AG09319 (cell line): Measurements from ENCODE around the gene UNC79.

ENCODE experiments used
- DNase-seq: peaks from one replicate; pipeline ENCODE4 v3.0.0-alpha.2; 2010; ENCODE audit warnings: low read depth; ENCODE audit errors: extremely low read depth
- TF ChIP-seq, protein P1 (sequence below): IDR thresholded peaks from 2 replicates; pipeline ENCODE4 v1.5.1; 2011; ENCODE audit warnings: low read depth, mild to moderate bottlenecking, inconsistent platforms, low read length, moderate library complexity

UNC79 gene

DNA sequence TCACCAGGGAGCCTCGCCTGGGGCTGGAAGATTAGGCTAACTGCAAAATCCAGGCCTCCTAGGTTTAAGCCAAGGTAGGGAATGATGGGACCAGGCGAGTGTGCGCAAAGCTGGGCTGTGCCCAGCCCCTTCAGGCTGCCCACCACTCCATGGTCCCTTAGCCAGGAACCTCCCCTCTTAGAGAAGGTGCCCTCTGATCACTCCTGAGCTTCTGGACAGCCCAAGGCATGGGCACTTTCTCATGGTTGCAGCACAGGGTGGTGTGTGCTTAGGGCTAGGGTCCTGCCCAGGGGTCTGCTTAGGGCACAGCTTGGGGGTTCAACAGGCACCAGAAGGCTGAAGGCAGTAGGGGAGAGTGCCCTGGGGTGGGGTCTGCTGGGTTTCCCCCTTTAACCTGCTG lies 288.5 kb downstream of the UNC79 start:
- no peak for DNase-seq
- TF ChIP-seq, protein P1, sequence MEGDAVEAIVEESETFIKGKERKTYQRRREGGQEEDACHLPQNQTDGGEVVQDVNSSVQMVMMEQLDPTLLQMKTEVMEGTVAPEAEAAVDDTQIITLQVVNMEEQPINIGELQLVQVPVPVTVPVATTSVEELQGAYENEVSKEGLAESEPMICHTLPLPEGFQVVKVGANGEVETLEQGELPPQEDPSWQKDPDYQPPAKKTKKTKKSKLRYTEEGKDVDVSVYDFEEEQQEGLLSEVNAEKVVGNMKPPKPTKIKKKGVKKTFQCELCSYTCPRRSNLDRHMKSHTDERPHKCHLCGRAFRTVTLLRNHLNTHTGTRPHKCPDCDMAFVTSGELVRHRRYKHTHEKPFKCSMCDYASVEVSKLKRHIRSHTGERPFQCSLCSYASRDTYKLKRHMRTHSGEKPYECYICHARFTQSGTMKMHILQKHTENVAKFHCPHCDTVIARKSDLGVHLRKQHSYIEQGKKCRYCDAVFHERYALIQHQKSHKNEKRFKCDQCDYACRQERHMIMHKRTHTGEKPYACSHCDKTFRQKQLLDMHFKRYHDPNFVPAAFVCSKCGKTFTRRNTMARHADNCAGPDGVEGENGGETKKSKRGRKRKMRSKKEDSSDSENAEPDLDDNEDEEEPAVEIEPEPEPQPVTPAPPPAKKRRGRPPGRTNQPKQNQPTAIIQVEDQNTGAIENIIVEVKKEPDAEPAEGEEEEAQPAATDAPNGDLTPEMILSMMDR = no peak

DNA sequence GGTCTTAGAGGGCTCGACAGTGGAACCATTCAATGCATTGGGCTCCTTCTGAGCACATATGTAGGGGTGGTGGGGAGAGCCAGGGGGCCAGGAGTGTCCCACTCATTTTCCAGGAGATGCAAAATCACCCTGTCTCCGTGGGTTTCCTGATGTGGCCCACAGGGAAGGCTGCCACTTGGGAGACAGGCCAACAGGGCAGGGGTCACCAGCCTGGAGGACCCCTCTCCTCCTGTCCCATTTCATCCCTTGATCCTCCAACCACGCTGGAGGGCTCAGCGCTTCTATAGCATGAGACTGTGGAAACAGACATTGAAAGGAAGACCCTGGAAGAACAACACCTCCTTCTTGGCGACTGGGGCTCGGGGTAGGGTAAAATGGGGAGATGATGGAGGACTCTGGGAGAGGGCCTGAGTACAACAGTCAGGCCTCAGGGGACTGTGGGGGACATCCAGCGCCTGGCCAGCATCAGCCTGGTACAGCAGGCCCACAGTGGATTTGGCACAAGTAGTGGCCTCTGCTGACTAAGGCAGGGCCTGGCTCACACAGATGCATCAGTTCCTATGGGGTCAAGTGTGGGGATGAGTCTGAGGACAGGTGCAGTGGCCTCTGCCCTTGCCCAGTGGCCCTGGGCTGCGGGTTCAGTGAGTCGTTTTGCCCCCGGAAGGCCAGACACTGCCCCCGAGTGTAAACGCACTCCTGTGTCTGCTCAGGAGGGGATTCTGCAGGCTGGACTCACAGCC lies 289.5 kb downstream of the UNC79 start:
- DNase-seq = no peak

DNA sequence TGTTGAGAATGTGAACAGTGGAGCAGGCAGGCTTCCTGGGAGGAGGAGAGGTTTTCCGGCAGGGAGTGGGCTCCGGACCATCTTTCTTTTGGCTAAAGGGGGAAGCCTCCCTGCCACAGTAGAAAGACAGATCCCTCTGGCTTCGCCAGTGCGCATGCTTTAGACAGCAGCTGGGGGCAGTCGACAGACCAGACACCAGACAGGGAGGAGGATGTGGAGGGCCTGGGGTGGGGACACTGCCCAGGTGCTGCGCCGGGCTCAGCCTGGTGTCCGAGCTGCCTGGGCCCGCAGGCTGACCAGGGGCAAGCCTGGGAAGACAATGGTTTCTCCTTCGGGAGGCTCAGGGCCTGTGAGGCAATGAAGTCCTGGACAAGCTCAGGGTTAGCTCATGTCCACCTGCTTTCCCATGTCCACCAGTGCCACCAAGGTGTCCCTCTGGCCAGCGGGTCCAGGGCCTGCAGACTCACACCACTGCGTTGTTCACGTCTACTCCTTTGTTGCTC lies 290.3 kb downstream of the UNC79 start:
- TF ChIP-seq, protein P1 = no peak
- DNase-seq = no peak

More for the DNA sequence above, 289.5 kb downstream of the UNC79 start:
- TF ChIP-seq, protein P1 = no peak

DNA sequence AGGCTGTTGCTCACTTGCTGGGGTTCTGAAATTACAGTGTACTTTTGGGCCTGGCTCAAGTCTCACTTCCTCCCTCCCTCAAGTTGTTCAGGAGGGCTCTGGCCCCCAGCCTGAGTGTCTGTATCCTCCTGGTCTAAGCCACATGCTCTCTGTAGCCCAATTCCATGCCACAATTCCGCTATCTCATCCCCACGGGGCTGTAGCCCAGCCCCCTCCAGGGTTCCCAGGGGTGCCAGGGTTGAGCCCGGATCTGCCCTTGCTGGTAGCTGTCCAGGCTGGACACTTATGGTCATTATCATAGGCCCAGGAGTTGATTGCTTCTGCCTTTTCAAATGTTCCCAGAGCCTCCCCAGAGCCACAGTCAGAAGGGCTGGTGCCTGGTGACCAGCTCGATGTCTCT lies 292.3 kb downstream of the UNC79 start:
- TF ChIP-seq, protein P1 = no peak
- DNase-seq = no peak

DNA sequence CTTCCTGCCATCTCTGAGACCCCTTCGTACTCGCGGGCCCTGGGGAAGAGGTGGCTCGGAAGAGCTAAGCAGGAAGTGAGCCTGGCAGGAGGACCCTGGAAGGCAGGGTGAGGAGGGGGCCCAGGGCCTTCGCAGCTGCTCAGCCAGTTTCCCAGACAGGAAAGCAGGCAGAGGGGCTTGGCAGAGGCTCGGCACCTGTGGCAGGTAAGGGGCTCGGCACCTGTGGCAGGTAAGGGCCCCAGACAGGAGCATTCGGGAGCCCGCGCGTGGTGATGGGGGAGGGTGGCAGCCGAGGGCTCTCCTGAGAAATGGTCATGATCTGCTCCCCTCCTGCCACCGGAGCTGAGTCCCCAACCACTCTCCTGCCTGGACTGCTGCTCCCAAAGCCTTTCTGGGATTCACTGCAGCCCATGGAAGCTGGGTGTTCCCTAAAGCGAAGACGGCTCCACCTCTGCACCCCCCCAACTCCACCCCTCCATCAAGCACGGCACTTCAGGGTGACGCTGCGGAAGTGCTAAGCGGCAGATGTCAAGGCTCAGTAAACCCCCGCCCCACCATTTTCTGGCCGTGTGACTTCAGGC lies 294.4 kb downstream of the UNC79 start:
- TF ChIP-seq, protein P1 = no peak
- no peak for DNase-seq

DNA sequence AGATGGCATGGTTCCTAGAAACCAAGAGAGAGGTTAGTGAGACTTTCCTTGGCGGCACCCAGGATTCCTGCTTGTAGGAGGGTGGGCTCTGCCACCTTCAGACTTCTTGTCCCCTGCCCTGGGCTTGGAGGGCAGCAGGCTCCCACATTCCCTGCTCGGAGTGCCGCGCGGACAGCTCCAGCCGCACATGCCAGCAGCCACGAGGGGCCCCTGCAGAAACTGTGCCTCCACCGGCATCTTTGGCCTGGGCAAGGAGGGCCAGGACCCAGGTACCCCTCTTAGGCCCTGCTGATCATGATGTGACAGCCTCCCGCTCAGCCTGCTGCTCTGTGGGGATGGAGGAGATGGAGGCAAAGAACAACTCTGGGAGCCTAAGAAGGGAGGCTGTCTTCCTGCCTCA lies 295.3 kb downstream of the UNC79 start:
- DNase-seq = no peak
- TF ChIP-seq, protein P1 = no peak

DNA sequence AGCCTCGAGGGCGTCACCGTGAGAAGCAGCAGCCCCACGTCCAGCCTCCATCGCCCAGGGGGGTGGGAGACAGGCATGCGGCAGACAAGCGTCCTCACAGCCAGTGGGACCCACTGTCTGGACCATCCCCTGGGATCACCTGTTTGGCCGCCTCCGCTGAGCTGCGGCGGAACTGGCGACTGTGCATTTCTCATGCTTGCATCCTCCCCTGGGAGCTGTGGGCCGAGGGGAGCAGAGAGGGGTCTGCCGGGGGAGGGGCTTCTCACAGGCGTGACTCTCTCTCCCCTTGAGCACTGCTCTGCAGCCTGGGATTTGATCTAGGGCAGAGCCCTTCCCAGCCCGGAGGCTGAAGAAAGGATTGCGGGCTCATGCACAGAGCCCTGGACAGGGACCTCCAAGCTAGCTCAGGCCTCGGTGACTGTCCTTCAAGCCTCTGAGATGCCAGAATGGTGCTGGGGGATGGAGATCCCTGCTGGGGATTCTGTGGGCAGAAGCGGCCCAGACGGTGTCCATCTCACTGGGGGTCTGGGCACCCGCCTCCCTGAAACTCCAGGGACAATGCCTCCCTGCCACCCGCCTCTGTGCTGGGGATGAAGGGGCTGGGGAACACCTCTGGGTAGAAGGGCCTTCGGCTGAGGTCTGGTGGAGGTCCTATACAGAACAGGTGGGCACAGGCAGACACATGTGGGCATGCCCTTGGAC lies 296.5 kb downstream of the UNC79 start:
- no peak for DNase-seq
- TF ChIP-seq, protein P1 = no peak
